Hematopoietic multipotent progenitor cell treated with erythropoietin and hydrocortisone succinate and interleukin-3 and kit ligand, for 15 days (in vitro differentiated cells): ENCODE measurements around the gene NRP1.

Experiments
- DNase-seq: peaks from one replicate; pipeline ENCODE4 v3.0.0-alpha.2; 2015; ENCODE audit warnings: low spot score

Gene NRP1

GRCh38 chr10:33183655-33184054, 150.8 kb downstream of the NRP1 start:
- DNase-seq = no peak

DNA sequence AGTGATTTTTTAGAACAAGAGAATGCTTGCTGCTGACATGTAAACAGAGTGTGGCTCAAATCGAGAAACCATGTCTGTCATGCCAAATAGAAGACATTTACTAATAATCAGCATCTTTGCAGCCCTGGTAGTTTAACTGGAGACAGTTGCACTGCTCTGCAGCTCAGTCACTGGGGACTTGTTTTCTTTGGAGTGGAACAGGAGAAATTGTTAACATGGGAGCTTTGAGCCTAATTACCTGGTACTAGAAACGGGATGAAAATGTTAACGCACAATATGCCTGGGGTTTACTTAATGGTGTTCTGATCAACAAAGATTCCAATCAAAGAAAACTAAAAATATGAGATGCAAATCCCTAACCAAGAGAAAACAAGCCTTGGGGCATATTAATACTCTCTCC, 153.5 kb downstream of the NRP1 start:
- DNase-seq = no peak

DNA sequence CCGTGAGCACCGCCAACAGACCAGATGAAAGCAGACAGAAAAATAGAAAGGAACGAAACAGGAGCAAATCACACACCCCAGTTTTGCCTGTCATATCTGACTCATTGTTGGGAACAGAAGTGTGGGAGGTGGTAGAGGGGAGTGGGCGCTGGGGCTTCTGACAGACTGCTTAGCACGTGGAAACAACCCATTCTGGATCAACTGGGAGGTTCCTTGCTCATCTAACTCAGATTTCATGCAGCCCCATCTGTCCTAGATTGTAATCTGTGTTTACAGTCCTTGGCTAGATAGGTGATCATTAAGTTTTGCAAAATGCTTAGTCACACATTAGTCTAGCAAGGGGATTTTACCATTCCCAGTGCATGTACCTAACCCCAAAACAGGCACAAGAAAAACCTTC, 154.1 kb downstream of the NRP1 start:
- no peak for DNase-seq

- DNase-seq = no peak
Measured at GRCh38 chr10:33179067-33179466, 155.4 kb downstream of the NRP1 start.

DNA sequence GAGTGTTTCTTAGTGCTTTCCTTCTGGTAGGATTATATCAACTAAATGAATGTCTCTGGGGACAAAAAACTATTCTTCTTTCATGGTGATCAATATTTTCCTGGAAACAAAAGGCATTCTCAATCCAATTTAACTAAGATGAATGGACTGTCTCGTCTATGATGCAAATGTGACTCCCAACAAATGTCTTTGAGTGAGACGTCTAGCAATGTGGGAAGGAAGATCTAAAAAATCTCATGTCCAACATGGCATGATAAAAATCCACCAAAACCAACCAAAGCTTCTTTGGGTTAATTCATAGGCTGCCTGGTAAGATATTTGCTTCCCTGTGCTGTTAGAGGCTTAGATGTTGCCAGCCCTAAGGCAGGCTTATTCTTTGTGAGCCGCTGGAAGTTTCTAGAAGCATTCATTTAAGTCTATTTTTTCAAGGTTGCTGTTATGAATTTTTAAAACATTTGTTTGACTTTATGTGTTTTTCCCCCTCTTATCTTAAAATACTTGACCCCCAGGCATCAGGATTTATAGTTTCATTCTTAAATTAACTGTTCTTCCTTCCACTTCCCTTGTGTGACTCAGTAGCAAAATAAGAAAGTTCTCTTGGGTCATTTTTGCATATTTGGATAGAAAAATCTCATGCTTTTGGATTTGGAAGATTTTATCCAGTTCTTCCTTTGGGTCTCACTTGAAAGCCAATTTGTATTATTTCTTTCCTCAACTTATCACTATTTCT, 156.3 kb downstream of the NRP1 start:
- DNase-seq = no peak

- DNase-seq = no peak
Measured at GRCh38 chr10:33176688-33177087, 157.8 kb downstream of the NRP1 start.

DNA sequence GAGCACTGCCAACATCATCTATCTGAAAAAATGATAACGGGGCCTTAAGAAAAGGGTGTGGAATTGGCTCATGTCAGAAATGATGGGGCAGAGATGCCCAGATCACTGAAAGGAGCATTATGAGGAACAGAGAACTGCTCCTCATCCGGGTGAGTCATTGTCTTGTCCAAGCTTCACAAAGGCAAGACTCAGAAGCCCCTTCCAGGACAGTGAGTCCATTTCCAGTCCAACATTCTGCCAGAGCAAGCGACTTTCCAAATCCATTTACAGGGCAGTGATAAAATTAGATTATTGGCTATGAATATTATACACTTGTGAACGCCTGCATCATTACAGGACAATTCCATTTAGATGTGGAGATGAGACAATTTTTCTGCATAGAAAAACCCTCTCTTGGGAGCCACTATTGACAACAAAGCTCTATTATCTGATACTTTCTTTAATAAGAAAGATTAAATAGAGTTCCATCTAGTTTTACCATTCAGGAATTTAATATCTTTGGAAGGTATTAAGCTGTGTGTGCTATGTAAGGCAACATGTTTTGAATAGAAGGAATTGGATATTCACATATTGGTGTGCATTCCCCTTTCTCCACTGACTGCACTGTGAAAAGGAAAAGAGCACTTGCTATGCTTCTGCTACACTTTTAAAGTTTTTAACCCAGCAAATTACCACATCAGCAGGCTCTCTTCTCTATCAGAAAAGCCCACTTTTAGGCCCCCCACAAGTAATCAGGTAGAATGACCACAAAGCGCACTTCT, 159.6 kb downstream of the NRP1 start:
- no peak for DNase-seq

GRCh38 chr10:33165911-33166310, 168.6 kb downstream of the NRP1 start:
- no peak for DNase-seq

DNA sequence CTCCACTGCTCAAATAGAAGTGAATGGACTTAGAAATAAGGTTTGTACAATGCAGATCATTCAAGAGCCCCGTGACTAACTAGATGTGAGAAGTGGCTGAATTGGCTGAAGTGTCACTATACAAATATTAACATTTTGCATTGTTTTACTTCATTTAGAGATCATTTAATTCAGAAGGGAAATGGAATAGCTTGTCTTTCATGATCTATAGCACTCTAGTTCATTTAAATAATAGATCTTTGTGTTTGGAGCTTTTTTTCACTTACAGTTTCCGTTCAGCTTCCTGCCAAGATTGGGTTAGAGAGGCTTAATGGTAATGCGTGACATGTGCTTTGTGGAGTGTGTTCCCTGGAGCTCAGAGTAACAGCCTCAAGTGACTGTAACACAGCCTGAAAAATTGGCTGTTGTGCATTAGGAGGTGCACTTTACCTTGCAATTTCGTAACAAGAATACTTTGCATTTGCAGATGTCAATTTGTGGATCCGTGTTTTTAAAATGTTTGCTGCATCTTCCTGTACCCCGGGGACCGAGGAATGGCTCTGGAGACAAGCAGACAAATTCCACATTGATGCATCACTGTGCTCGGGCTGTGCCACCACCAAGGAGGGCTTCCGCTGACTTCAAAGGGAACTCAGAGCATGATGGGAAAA, 170.3 kb downstream of the NRP1 start:
- DNase-seq = no peak

DNA sequence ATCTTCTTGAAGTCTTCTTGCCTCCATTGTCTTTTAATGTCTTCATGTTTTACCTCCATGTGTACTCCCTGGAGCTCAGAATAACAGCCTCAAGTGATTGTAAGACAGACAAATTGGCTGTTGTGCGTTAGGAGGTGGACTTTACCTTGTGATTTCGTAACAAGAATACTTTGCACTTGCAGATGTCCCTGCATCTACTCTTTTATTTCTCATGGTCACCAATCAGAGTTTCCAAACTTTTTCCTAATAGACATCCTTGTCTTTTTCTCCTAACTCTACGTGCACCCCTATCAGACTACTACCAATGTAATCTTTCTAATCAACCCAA, 172.3 kb downstream of the NRP1 start:
- DNase-seq = no peak

- DNase-seq = no peak
Measured at GRCh38 chr10:33161550-33162247, 172.8 kb downstream of the NRP1 start.

DNA sequence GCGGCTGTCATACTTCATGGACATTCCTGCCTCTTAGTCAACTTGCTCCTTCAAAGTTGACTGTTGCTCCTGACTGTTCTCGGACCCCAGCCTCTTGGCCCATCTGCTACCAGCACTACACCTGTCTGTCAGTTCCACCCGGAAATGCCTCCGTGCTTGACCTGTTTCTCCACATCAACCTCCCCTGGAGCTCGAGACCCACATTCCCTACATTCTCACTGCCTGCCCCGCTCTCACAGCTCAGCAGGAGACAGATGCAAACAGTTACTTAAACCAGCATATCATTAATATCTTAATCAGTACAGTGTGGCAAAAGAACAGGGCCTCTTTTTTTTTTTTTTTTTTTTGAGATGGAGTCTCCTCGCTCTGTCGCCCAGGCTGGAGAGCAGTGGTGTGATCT, 174.3 kb downstream of the NRP1 start:
- DNase-seq = no peak

DNA sequence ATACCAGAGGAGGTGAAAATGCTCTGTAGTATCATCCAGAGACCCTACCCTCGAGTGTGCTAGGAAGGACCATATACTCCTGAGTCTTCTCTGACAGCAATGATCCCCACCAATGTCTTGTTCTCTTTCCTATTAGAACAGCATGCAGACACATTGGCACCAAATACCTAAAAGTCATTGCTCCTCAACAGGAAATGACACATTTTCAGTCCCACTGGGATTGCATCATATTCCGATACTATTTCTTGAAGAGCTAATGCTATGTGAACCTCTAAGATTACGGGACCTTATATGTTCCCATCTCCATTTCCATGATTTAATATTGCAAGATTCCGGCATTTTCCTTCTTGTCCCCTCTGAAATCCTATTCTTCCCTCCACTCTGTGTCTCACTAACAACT, 177.4 kb downstream of the NRP1 start:
- DNase-seq = no peak

GRCh38 chr10:33155720-33156638, 178.5 kb downstream of the NRP1 start:
- no peak for DNase-seq

- no peak for DNase-seq
Measured at GRCh38 chr10:33154590-33154989, 179.9 kb downstream of the NRP1 start.

DNA sequence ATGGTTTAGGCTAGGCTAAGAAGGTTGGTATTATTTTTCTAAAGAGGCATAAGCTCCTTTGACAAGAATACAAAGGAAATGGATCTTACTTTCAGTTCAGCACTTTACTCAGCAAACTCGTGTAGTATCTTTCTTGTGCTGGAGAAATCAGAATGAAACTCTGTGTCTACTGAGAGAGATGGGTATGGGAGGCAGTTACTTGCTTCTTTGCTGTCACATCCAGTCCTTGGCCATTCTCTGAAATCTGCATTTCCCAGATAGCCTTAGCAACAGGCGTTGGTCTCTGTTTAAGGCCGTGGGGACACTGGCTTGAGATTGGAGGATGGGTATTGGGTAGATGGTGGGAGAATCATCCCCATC, 180.5 kb downstream of the NRP1 start:
- DNase-seq = no peak

GRCh38 chr10:33153251-33153967, 181.1 kb downstream of the NRP1 start:
- DNase-seq = no peak

GRCh38 chr10:33152750-33153149, 181.7 kb downstream of the NRP1 start:
- no peak for DNase-seq

- no peak for DNase-seq
Measured at GRCh38 chr10:33152146-33152545, 182.3 kb downstream of the NRP1 start.

DNA sequence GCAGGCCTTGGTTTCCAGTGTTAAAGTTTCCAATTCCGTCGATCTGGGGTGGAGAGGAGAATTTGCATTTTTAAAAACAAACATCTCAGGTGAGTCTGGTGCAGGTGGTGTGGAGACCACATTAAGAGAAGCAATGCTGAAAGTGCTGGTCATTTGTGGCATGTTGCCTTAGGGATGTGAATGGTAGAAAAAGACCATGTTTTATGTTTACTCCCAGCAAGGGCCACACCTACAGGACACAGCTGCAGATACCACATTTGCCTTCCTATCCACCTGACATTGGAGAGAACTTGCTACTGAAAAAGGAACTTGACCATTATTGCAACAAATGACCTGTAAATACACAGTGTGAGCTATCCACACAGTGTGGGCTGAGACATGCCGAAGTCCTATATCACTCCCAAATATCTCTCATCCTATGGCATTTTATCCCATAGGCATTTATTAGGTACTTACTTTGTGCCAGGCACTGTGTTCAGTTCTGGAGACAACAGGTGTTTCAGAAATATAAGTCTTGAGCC, 183.1 kb downstream of the NRP1 start:
- no peak for DNase-seq

- no peak for DNase-seq
Measured at GRCh38 chr10:33150889-33151288, 183.6 kb downstream of the NRP1 start.
